Retinal pigment epithelial cell (primary cell): ENCODE measurements around the gene TMCC1.

ENCODE experiments used
- DNase-seq: peaks from one replicate; pipeline ENCODE4 v3.0.0-alpha.2; 2010; ENCODE audit warnings: low read depth
- H3K4me3 ChIP-seq: 2 replicates; pipeline ENCODE4 v1.5.1; 2011; ENCODE audit warnings: mild to moderate bottlenecking, low read length, control low read depth, moderate library complexity
- CTCF ChIP-seq: conservative IDR thresholded peaks from 2 replicates; pipeline ENCODE4 v1.5.1; 2011; ENCODE audit warnings: low read depth, low read length, control low read depth, inconsistent platforms

The TMCC1 gene

DNA sequence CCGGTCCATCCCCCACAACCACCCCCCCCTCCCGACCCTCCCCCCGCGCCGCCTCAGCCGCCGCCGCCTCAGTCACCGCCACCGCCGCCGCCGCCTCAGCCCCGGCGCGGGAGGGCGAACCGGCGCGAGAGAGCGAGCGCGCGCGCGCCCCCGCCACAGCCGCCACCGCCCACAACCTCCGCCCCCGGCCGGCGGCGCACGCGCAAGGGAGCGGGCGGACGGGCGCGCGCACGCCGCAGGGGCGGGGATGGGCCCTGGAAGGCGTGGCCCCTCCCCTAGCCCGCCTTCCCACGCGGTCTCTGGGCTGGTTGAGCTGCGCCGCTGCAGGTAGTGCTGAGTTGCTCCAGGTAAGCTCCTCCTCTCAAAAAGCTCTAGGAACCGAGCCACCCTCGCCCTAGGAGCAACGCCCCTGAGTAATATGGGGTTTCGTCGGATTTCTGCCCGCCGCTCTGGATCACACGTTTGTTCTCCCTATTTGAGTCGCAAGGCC, at the start of gene TMCC1:
Gene TMCC1, minus strand, starts transcription at position 131 of the 490 bp plus-strand sequence.
- H3K4me3 ChIP-seq, result peak within 1 kb of the TSS; percentile 86
- no peak for TF ChIP-seq CTCF
- peak; percentile 43 for DNase-seq

GRCh38 chr3:129943020-129943419, 49.5 kb upstream of the TMCC1 start:
- TF ChIP-seq CTCF, result no peak
- DNase-seq, result no peak
- no peak overlapping the region for H3K4me3 ChIP-seq

GRCh38 chr3:129942296-129942695, 48.8 kb upstream of the TMCC1 start:
- H3K4me3 ChIP-seq, result no peak overlapping the region
- DNase-seq, result no peak
- peak; percentile 85 for TF ChIP-seq CTCF

DNA sequence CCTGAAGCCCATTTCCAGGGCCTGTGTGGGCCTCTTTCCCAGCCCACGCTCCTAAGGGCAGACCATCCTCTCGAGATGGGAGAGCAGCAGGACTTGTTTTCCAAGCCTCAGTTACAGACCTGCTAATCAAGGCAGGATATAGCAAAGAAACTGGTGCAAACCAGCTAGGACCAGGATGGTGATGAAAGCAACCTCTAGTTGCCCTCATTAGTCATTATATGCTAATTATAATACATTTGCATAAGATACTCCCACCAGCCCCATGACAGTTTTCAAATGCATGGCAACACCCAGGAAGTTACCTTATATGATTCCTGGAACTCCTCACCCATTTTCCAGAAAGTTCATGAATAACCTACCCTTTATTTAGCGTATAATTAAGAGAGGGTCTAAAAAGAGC, 46.6 kb upstream of the TMCC1 start:
- no peak for DNase-seq
- no peak for TF ChIP-seq CTCF
- H3K4me3 ChIP-seq, result no peak overlapping the region

DNA sequence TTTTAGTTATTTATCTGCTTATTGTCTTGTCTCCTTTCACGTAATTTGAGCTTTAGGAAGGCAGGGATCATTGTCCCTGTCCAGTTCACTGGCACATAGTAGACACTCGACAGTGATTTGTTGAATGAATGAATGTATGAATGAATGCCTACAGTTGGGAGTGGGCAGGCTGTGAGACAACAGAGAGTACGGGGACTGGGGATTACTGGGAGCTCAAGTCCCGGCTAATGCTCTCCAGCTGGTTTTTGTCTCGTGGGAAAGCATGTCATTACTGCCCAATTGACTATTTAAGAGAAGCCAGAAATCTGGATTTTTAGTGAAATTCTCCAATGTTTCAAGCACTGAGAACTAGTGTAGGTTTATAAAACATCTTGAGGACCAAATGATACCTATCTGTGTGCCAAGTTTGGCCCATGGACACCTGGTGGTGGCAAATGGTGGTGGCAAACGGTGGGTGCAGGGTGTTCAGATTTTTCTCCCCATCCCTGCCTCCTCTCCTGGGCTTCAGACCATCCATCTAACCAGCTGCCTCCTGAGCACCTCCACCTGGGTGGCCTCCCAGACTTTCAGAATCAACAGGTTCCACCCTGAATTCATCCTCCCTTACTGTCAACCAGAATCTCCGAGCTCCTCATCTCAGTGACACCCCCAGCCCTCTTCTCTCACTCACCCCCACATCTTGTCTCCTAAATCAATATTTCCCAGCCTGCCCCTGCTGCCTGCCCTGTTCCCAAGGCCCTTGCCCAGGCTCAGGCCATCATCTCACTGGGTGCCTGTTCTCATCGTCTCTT, 44.8 kb upstream of the TMCC1 start:
- no peak for DNase-seq
- no peak overlapping the region for H3K4me3 ChIP-seq
- peak; percentile 16 for TF ChIP-seq CTCF

DNA sequence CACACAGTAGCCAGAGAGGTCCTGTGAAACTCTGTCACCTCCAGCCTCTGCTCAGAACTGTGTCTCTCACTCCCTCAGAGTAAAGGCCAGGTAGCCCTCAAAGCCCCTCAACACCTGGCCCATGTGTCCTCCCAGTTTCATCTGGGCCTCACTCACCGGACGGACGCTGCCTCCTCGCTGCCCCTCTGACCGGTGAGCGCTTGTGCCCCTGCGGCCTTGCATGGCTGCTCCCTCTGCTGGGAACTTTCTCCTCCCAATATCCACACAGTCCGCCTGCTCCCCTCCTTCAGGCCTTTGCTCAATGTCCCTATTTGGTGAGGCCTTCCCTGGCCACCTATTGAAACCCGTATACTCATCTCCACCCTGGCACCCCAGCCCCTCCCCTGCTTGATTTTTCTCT, 44.2 kb upstream of the TMCC1 start:
- no peak for DNase-seq
- no peak overlapping the region for H3K4me3 ChIP-seq
- TF ChIP-seq CTCF, result no peak

GRCh38 chr3:129936757-129937156, 43.2 kb upstream of the TMCC1 start:
- H3K4me3 ChIP-seq, result peak overlapping the region; percentile 21
- DNase-seq, result peak; percentile 25
- TF ChIP-seq CTCF, result no peak
